ENCODE data around the gene FGD5. TPM values are rescaled to one million over a fixed set of nuclear protein-coding genes. Genes with fewer than 3 reads are reported as not detected.

FGD5 gene
- total RNA-seq, 2 donors from 2014 or later, result not detected

DNA sequence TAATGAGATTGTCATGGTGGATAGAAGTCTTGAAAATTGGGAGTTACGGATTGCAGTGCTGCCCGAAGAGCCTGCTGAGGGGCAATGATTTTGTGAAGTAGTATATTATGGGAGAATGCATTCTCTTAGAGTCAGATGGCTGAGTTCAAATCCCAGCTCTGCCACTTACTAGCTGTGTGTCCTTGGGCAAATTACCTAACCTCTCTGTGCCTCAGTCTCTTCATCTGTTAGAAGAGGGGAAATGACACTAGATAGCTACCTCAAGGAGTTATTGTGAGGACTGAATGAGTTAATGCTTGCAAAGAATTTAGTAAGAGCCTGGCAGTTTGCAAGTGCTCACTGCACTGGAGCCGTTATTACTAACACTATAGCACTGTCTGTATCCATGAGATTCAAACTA is 15.4 kb downstream of the FGD5 start:
- ATAC-seq (no peak), DNase-seq (ENCODE audit: low spot score in 2 of 2) (no peak)
- Mint-ChIP-seq H3K9me3 (no peaks in the 10 kb centered on the region), H3K36me3 (no peaks in the 10 kb centered on the region), H3K27ac (no peak overlapping the region)

GRCh38 chr3:14834807-14835466 is 16.2 kb downstream of the FGD5 start:
- H3K9me3 Mint-ChIP-seq, result no peaks in the 10 kb centered on the region
- ATAC-seq (no peak), DNase-seq (ENCODE audit: low spot score in 2 of 2) (no peak)
- H3K36me3 Mint-ChIP-seq, result no peaks in the 10 kb centered on the region
- no peak overlapping the region for H3K27ac Mint-ChIP-seq

GRCh38 chr3:14836049-14836468 is 17.3 kb downstream of the FGD5 start:
- Mint-ChIP-seq H3K27ac (no peak overlapping the region), H3K9me3 (no peaks in the 10 kb centered on the region), H3K36me3 (no peaks in the 10 kb centered on the region)
- no peak for ATAC-seq
- no peak for DNase-seq (ENCODE audit: low spot score in 2 of 2)

GRCh38 chr3:14837186-14837877 is 18.6 kb downstream of the FGD5 start:
- Mint-ChIP-seq H3K27ac (no peak overlapping the region), H3K9me3 (no peaks in the 10 kb centered on the region), H3K36me3 (no peaks in the 10 kb centered on the region)
- ATAC-seq (no peak), DNase-seq (ENCODE audit: low spot score in 2 of 2) (no peak)

GRCh38 chr3:14837878-14838258 is 19.1 kb downstream of the FGD5 start:
- ATAC-seq, result no peak
- DNase-seq (ENCODE audit: low spot score in 2 of 2), result no peak
- no peak overlapping the region for H3K27ac Mint-ChIP-seq
- no peaks in the 10 kb centered on the region for H3K9me3 Mint-ChIP-seq
- no peaks in the 10 kb centered on the region for H3K36me3 Mint-ChIP-seq

GRCh38 chr3:14839236-14839635 is 20.5 kb downstream of the FGD5 start:
- DNase-seq (ENCODE audit: low spot score in 2 of 2), result no peak
- no peaks in the 10 kb centered on the region for H3K9me3 Mint-ChIP-seq
- peak in 1 of 2 donors; percentile 51 for ATAC-seq
- H3K27ac Mint-ChIP-seq, result peak overlapping the region in 1 of 2 donors; percentile 57
- H3K36me3 Mint-ChIP-seq, result no peaks in the 10 kb centered on the region

GRCh38 chr3:14841836-14842235 is 23.1 kb downstream of the FGD5 start:
- Mint-ChIP-seq H3K27ac (no peak overlapping the region), H3K36me3 (no peaks in the 10 kb centered on the region), H3K9me3 (no peaks in the 10 kb centered on the region)
- no peak for ATAC-seq
- no peak for DNase-seq (ENCODE audit: low spot score in 2 of 2)

- no peaks in the 10 kb centered on the region for H3K9me3 Mint-ChIP-seq
- no peak for ATAC-seq
- DNase-seq (ENCODE audit: low spot score in 2 of 2), result no peak
- H3K36me3 Mint-ChIP-seq, result no peaks in the 10 kb centered on the region
- H3K27ac Mint-ChIP-seq, result no peak overlapping the region
Observed at GRCh38 chr3:14842277-14842676, 23.5 kb downstream of the FGD5 start.

DNA sequence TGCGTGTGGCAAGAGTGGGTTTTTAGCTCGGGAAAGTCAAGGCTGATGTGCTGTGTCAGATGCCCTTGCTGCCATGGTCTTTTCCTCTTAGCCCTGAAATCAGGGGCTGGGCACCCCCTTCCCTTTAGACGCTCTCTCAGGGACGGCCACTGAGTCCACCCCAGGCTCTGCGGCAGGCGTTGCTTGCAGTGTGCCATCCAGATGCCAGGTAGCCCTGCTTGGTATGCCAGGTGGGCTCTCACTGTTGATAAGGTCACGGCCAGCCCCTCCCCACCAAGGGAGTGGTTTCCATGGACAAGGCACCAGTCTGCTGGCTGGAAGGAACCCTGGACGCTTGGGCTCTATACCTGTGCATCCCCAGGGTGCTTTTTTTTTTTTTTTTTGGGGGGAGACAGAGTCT is 24.6 kb downstream of the FGD5 start:
- Mint-ChIP-seq H3K9me3 (no peaks in the 10 kb centered on the region), H3K27ac (no peak overlapping the region), H3K36me3 (no peaks in the 10 kb centered on the region)
- ATAC-seq (no peak), DNase-seq (ENCODE audit: low spot score in 2 of 2) (no peak)

DNA sequence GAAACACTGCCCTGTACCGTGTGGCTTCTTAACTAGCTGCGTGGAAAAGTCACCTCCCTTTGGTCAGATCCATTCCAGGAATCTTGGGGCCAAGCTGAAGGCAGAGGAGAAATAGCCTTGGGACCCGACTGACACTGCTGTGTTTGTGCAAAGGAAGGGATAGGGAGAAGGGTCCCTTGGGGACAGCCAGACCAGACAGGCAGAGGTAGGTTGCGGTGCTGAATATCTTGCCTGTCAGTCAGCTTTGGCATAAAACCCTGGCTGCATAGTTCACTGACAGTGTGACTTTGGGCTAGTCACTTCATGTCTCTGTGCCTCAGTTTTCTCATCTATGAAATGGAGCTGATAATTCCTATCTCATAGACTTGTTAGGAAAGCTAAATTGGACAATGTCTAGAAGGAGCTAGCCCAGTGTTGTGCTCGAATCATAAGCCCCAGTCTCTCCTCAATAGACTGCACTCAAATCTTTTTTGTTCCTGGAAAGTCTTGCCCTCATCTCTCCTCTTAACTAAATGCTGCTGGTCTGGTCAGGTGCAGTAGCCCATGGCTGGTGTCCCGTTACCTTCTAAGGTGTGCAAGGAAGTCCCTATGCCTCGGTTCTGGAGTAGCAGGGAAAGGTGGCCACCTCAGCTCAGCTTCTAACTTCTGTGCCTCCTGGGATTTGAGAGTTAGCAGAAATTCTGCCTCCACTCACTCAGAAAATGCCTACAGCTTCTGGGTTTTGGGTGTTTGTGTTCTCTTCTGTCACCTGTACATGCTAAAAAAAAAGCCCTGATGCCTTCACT is 25.8 kb downstream of the FGD5 start:
- DNase-seq (ENCODE audit: low spot score in 2 of 2), result no peak

DNA sequence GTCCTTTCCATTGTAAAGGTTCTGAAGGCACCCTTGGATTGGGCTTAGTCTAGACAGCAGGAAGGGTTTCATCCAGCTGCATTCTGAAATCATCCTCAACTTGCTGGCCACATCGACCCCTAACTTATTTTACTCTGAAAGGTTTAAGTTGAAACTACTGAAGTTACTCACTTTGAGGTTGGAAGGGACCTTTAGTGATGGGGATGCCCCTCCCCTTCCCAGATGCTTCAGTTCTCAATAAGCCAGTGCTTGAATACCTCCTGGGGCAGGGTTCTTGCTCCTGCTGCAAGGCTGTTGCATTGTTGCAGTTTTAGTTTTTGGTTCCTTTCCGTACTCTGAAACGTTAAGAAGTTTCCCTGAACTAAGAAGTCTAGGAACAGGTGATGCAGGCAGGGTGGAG is 26.4 kb downstream of the FGD5 start:
- DNase-seq (ENCODE audit: low spot score in 2 of 2) (no peak), ATAC-seq (peak; percentile 76 to 82)
- Mint-ChIP-seq H3K27ac (no peak overlapping the region), H3K36me3 (no peaks in the 10 kb centered on the region), H3K9me3 (no peaks in the 10 kb centered on the region)

More for the DNA sequence above, 25.8 kb downstream of the FGD5 start:
- Mint-ChIP-seq H3K27ac (no peak overlapping the region), H3K9me3 (no peaks in the 10 kb centered on the region), H3K36me3 (no peaks in the 10 kb centered on the region)
- ATAC-seq, result no peak

DNA sequence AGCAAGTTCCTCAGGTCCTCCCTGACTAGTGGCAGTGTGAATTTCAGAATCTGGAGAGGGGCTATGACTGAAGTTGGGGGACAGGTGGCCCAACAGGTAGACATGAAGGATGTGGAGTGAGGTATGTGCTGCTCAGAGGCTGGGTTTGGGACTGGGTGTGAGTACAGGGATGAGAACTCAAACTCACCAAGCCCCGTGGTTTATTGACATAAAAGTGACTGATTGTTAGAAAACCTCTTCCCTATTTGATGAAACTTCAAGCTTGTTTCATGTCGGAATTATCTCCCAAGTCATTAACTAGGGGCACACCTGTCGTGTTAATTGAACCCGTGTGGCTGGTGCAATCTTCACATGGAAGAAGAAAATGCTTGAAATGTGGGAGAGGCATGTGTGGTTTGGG is 27.1 kb downstream of the FGD5 start:
- no peak overlapping the region for H3K27ac Mint-ChIP-seq
- ATAC-seq, result no peak

GRCh38 chr3:14846226-14846880 is 27.6 kb downstream of the FGD5 start:
- no peak for ATAC-seq
- H3K36me3 Mint-ChIP-seq, result no peaks in the 10 kb centered on the region
- DNase-seq (ENCODE audit: low spot score in 2 of 2), result no peak

More for the DNA sequence above, 27.1 kb downstream of the FGD5 start:
- Mint-ChIP-seq H3K9me3 (no peaks in the 10 kb centered on the region), H3K36me3 (no peaks in the 10 kb centered on the region)
- no peak for DNase-seq (ENCODE audit: low spot score in 2 of 2)

DNA sequence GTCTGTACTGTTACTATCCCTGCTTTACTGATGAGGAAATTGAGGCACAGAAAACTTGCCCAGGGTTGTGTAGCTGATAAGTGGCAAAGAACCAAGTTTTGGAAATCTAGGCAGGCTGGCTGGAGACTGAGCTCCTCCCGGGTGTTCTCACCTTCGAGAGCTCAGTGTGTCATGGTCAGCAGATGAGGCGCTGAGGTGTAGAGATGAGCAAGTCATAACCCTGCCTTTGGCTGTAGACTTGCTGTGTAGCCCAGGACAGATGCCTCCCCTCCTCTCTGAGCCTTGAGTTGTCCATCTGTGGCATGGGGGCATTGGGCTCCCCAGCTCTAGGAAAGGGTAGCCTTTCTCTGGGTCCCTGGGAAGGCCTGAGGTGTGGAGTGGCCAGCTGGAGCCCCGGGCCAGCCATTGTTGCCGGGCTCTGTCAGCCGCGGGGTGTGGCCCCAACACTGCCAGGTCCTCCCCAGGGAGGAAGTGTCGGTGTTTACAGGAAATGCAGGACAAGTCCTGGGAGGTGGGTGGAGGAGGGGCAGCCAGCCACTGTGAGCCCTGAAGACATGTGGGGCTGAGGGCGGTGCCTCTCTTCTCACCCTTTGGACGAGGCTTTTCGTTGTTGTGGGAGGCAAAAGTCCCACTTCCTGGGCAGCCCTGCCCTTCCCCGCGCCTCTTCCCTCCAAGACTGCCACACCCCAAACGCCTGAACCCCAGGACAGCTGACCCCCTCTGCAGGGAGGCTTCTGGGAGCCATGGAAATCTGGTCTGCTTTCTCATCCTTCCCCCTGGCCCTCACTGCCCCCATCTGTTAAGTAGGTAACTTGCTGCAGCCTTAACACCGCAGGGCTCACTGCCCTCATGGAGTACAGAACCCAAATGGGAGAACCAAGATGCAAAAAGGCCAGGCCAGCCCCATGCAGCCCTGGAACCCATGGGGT is 29.1 kb downstream of the FGD5 start:
- DNase-seq (ENCODE audit: low spot score in 2 of 2) (no peak), ATAC-seq (peak in 1 of 2 donors; percentile 35)
- H3K27ac Mint-ChIP-seq, result peak overlapping the region in 1 of 2 donors; percentile 30
- no peaks in the 10 kb centered on the region for H3K36me3 Mint-ChIP-seq
- H3K9me3 Mint-ChIP-seq, result no peaks in the 10 kb centered on the region

More at GRCh38 chr3:14846226-14846880, 27.6 kb downstream of the FGD5 start:
- Mint-ChIP-seq H3K9me3 (no peaks in the 10 kb centered on the region), H3K27ac (no peak overlapping the region)

DNA sequence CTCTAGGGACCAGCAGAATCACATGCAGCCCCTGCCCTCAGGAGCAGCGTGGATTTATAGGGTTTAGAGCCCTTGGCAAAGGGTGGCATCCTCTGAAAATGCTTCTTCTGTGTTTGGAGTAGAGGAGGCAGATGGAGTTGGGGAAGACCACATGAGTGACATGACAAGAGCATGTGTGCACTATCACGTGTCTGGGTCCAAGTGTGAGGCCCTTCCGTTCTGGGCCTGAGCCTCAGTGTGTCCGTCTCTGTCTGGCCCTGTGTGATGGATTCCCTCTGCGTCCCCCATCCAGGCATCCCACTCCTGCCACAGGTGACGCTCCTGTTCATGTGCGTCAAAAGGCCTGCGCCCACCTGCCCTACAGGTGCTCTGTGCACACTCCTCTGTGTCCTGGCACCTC is 30.1 kb downstream of the FGD5 start:
- Mint-ChIP-seq H3K9me3 (no peaks in the 10 kb centered on the region), H3K27ac (no peak overlapping the region), H3K36me3 (no peaks in the 10 kb centered on the region)
- ATAC-seq, result no peak
- no peak for DNase-seq (ENCODE audit: low spot score in 2 of 2)

DNA sequence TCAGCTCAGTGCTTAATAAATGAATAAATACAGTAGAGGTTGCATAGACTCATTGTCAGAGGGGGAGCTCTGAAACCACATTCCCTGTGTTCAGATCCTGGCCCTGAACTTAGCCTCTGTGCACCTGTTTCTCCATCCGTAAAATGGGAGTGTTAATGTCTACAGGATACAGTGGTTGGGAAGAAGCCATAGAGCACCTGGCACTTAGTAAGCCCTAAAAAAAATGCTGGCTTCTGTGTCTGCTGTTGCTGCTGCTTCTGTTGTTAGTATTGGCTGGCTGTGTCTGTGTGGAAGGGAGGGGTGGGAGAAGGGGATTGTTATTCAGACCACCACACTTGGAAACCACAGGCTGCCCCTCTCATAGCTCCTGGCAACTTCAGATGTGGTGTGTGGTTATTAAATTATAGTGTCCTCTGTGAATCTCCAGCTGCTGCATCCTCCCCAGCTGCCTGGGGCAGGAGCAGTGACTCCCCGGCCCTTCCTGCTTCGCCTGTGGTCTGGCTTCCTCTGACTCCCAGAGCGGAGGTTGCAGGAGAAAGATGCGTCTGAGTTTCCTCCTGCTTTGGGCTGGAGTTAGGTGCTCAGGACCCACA is 31.0 kb downstream of the FGD5 start:
- ATAC-seq (no peak), DNase-seq (ENCODE audit: low spot score in 2 of 2) (no peak)
- Mint-ChIP-seq H3K27ac (no peak overlapping the region), H3K9me3 (no peaks in the 10 kb centered on the region), H3K36me3 (no peaks in the 10 kb centered on the region)
